A673 (cell line): ENCODE data around the gene CSTA. TPM values are rescaled to one million over a fixed set of nuclear protein-coding genes. Genes with fewer than 3 reads are reported as not detected.

ENCODE experiments used
- BruUV-seq: library from RNA; stranded (reverse); fragments of 400-500 nt; replicated peaks from 2 replicates; lab custom pipeline; 2021; lab: Mats Ljungman, UMichigan
- CTCF ChIA-PET: fragments of 300-600 bp; sonication (Branson Sonifier 250); formaldehyde crosslinking; loops from one replicate; lab custom pipeline; 2022; ENCODE audit warnings: antibody characterized with exemption; lab: Charles Lee
- POLR2A ChIA-PET: fragments of 300-600 bp; sonication (Branson Sonifier 250); formaldehyde crosslinking; loops from one replicate; lab custom pipeline; 2022; ENCODE audit warnings: antibody characterized with exemption; ENCODE audit not compliant: low non-redundant PET; lab: Charles Lee
- DNase-seq: peaks from one replicate; pipeline ENCODE4 v3.0.0-alpha.2; 2015; ENCODE audit warnings: low spot score
- H3K27ac ChIP-seq: fragments of 200-600 bp; sonication (generic); 2 replicates; pipeline ENCODE4 v1.5.1; 2016; ENCODE audit warnings: mixed run types, low read depth, mild to moderate bottlenecking, mixed read lengths, antibody characterized with exemption, low read length; ENCODE audit not compliant: poor library complexity, severe bottlenecking
- H3K27me3 ChIP-seq: fragments of 200-600 bp; sonication (generic); replicated peaks from 2 replicates; pipeline ENCODE4 v1.6.1; 2017; ENCODE audit warnings: mixed run types, low read depth, mild to moderate bottlenecking, mixed read lengths, antibody characterized with exemption, low read length; ENCODE audit not compliant: insufficient read depth, poor library complexity
- H3K36me3 ChIP-seq: fragments of 200-600 bp; sonication (generic); 2 replicates; pipeline ENCODE4 v1.6.1; 2016; ENCODE audit warnings: mixed run types, mild to moderate bottlenecking, mixed read lengths, antibody characterized with exemption, low read length; ENCODE audit not compliant: insufficient read depth, poor library complexity, severe bottlenecking
- H3K4me1 ChIP-seq: fragments of 200-600 bp; sonication (generic); 2 replicates; pipeline ENCODE4 v1.6.1; 2017; ENCODE audit warnings: mixed run types, mild to moderate bottlenecking, mixed read lengths, antibody characterized with exemption, low read length; ENCODE audit not compliant: insufficient read depth, poor library complexity, severe bottlenecking
- H3K4me3 ChIP-seq: fragments of 200-600 bp; sonication (generic); 2 replicates; pipeline ENCODE4 v1.5.1; 2016; ENCODE audit warnings: low read depth, mixed run types, mild to moderate bottlenecking, mixed read lengths, low read length; ENCODE audit not compliant: poor library complexity, severe bottlenecking
- H3K9me3 ChIP-seq: fragments of 200-600 bp; sonication (generic); 2 replicates; pipeline ENCODE4 v1.6.1; 2016; ENCODE audit warnings: mixed run types, low read depth, mild to moderate bottlenecking, mixed read lengths, antibody characterized with exemption, low read length; ENCODE audit not compliant: poor library complexity, severe bottlenecking
- CTCF ChIP-seq: fragments of 300-800, 200-600 bp; sonication (generic); conservative IDR thresholded peaks from 2 replicates; pipeline ENCODE4 v1.5.1; 2017; ENCODE audit warnings: low read depth, mild to moderate bottlenecking, antibody characterized with exemption, low read length, moderate library complexity, mixed read lengths
- EZH2 ChIP-seq: fragments of 200-600 bp; sonication (generic); IDR thresholded peaks from 2 replicates; pipeline ENCODE4 v1.6.1; 2017; ENCODE audit warnings: borderline replicate concordance, low read depth, mild to moderate bottlenecking, mixed read lengths, antibody characterized with exemption, low read length; ENCODE audit not compliant: poor library complexity, severe bottlenecking
- intact Hi-C: fragments of 100-400 bp; cut with micrococcal nuclease; formaldehyde crosslinking; loops from one replicate; pipeline ENCODE4 v1.10.0; 2022; ENCODE audit not compliant: unreplicated experiment
- total RNA-seq: library from RNA; stranded (reverse); gene quantifications from 2 replicates; pipeline ENCODE4 v1.2.3, GENCODE V29; 2021

The CSTA gene
- total RNA-seq, 1 experiment from 2014 or later = 6.5 TPM

GRCh38 chr3:122298239-122298638 lies 26.8 kb upstream of the CSTA start:
- intact Hi-C loops = no loop called here
- CTCF ChIA-PET = no interaction called here
- Histone ChIP-seq H3K9me3 (no peaks in the 10 kb centered on the region), H3K4me1 (no peaks in the 10 kb centered on the region), H3K4me3 (no peak overlapping the region), H3K27ac (no peak overlapping the region), H3K36me3 (no peaks in the 10 kb centered on the region), H3K27me3 (no peaks in the 10 kb centered on the region)
- no TSS peak for BruUV-seq
- no peak for DNase-seq
- no peak for TF ChIP-seq EZH2
- no peak for TF ChIP-seq CTCF
- POLR2A ChIA-PET = no interaction called here

- Histone ChIP-seq H3K36me3 (no peaks in the 10 kb centered on the region), H3K4me1 (no peaks in the 10 kb centered on the region), H3K4me3 (no peak overlapping the region), H3K9me3 (no peaks in the 10 kb centered on the region), H3K27me3 (no peaks in the 10 kb centered on the region), H3K27ac (no peak overlapping the region)
- POLR2A ChIA-PET = no interaction called here
- CTCF ChIA-PET = no interaction called here
- intact Hi-C loops = no loop called here
- no TSS peak for BruUV-seq
- DNase-seq = no peak
- no peak for TF ChIP-seq EZH2
- TF ChIP-seq CTCF = no peak
These were observed 25.8 kb upstream of the CSTA start for GRCh38 chr3:122299215-122299614.

GRCh38 chr3:122299872-122300460 lies 25.1 kb upstream of the CSTA start:
- Histone ChIP-seq H3K4me1 (no peaks in the 10 kb centered on the region), H3K27ac (no peak overlapping the region), H3K4me3 (no peak overlapping the region), H3K36me3 (no peaks in the 10 kb centered on the region), H3K9me3 (no peaks in the 10 kb centered on the region), H3K27me3 (no peaks in the 10 kb centered on the region)
- TF ChIP-seq EZH2 (no peak), CTCF (peak; percentile 61)
- intact Hi-C loops = loop anchor here (2.0 kb wide), 2 partner anchors 197 to 753 kb away; no protein-coding TSS in a partner anchor
- ChIA-PET POLR2A (no interaction called here), CTCF (no interaction called here)
- DNase-seq = peak; percentile 45
- no TSS peak for BruUV-seq
